HG03342 (cell line): Measurements from ENCODE around the gene UPK3BL1.

Source experiments
- ATAC-seq: cut with Tn5 transposase; IDR thresholded peaks from one replicate; pipeline ENCODE4 v1.9.1; 2021; ENCODE audit warnings: mild to moderate bottlenecking, moderate library complexity; ENCODE audit not compliant: unreplicated experiment

Gene UPK3BL1

DNA sequence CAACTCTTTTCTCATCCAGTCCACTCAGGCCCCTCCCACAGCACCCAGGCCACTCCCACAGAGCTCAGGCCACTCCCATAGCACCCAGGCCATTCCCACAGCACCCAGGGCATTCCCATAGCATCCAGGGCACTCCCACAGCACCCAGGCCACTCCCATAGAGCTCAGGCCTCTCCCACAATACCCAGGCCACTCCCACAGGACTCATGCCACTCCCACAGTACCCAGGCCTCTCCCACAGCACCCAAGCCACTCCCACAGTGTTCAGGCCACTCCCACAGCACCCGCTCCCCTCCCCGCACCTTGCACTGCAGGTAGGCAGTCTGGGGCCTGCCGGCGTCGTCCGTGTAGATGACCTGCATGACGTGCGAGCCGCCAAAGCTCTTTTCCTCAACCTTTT is 52.7 kb downstream of the UPK3BL1 start:
- peak; percentile 44 for ATAC-seq
